ENCODE results near the gene RFX2. TPM values are rescaled to one million over a fixed set of nuclear protein-coding genes. Genes with fewer than 3 reads are reported as not detected.

Gene RFX2
- total RNA-seq, 2 donors from 2014 or later: 20.7 to 21.7 TPM

GRCh38 chr19:6055013-6055795 lies 55.1 kb downstream of the RFX2 start:
- intact Hi-C loops (cut with DNase I): loop anchor here in 1 of 2 donors (5.0 kb wide), 1 partner anchor 52 kb away; no protein-coding TSS in a partner anchor
- DNase-seq (ENCODE audit: low spot score): no peak

- intact Hi-C loops (cut with DNase I): loop anchor here (2.0 to 5.0 kb wide), 2 partner anchors 76 to 83 kb away; no protein-coding TSS in a partner anchor
- DNase-seq (ENCODE audit: low spot score): peak; percentile 93
Observed at GRCh38 chr19:6048793-6049405, 61.4 kb downstream of the RFX2 start.

- intact Hi-C loops (cut with DNase I): loop anchor here (2.0 to 5.0 kb wide), 2 partner anchors 76 to 84 kb away; no protein-coding TSS in a partner anchor
- DNase-seq (ENCODE audit: low spot score): no peak
Observed at GRCh38 chr19:6048348-6048747, 62.0 kb downstream of the RFX2 start.

- intact Hi-C loops (cut with DNase I): loop anchor here (2.0 to 5.0 kb wide), 2 partner anchors 77 to 85 kb away; no protein-coding TSS in a partner anchor
Observed at GRCh38 chr19:6047741-6048251, 62.5 kb downstream of the RFX2 start.

GRCh38 chr19:6047256-6047655 lies 63.0 kb downstream of the RFX2 start:
- intact Hi-C loops (cut with DNase I): loop anchor here in 1 of 2 donors (5.0 kb wide), 1 partner anchor 85 kb away; no protein-coding TSS in a partner anchor
- DNase-seq (ENCODE audit: low spot score): peak; percentile 77

More at GRCh38 chr19:6047741-6048251, 62.5 kb downstream of the RFX2 start:
- peak; percentile 44 for DNase-seq (ENCODE audit: low spot score)

GRCh38 chr19:6045108-6045507 lies 65.2 kb downstream of the RFX2 start:
- intact Hi-C loops (cut with DNase I): loop anchor here in 1 of 2 donors (5.0 kb wide), 1 partner anchor 87 kb away; no protein-coding TSS in a partner anchor
- DNase-seq (ENCODE audit: low spot score): no peak

GRCh38 chr19:6044056-6044805 lies 66.1 kb downstream of the RFX2 start:
- intact Hi-C loops (cut with DNase I): no loop called here
- DNase-seq (ENCODE audit: low spot score): peak; percentile 72

GRCh38 chr19:6042776-6043726 lies 67.2 kb downstream of the RFX2 start:
- intact Hi-C loops (cut with DNase I): no loop called here
- peak; percentile 38 for DNase-seq (ENCODE audit: low spot score)

GRCh38 chr19:6041991-6042481 lies 68.3 kb downstream of the RFX2 start:
- intact Hi-C loops (cut with DNase I): no loop called here
- peak; percentile 45 for DNase-seq (ENCODE audit: low spot score)

GRCh38 chr19:6041071-6041470 lies 69.2 kb downstream of the RFX2 start:
- intact Hi-C loops (cut with DNase I): no loop called here

GRCh38 chr19:6039566-6040225 lies 70.6 kb downstream of the RFX2 start:
- DNase-seq (ENCODE audit: low spot score): peak; percentile 79
- intact Hi-C loops (cut with DNase I): no loop called here

More at GRCh38 chr19:6041071-6041470, 69.2 kb downstream of the RFX2 start:
- peak; percentile 19 for DNase-seq (ENCODE audit: low spot score)

GRCh38 chr19:6038634-6039405 lies 71.5 kb downstream of the RFX2 start:
- peak; percentile 13 for DNase-seq (ENCODE audit: low spot score)

GRCh38 chr19:6035026-6035425 lies 75.3 kb downstream of the RFX2 start:
- peak; percentile 30 for DNase-seq (ENCODE audit: low spot score)
- intact Hi-C loops (cut with DNase I): no loop called here

More at GRCh38 chr19:6038634-6039405, 71.5 kb downstream of the RFX2 start:
- intact Hi-C loops (cut with DNase I): loop anchor here in 1 of 2 donors (1.0 kb wide), 1 partner anchor 49 kb away; no protein-coding TSS in a partner anchor

- intact Hi-C loops (cut with DNase I): no loop called here
- DNase-seq (ENCODE audit: low spot score): peak; percentile 22
Observed at GRCh38 chr19:6034512-6034911, 75.8 kb downstream of the RFX2 start.

GRCh38 chr19:6033744-6034264 lies 76.5 kb downstream of the RFX2 start:
- no peak for DNase-seq (ENCODE audit: low spot score)
- intact Hi-C loops (cut with DNase I): no loop called here

GRCh38 chr19:6032827-6033226 lies 77.5 kb downstream of the RFX2 start:
- intact Hi-C loops (cut with DNase I): no loop called here
- peak; percentile 34 for DNase-seq (ENCODE audit: low spot score)
